Measurements from ENCODE around the gene ZEB2. TPM values are rescaled to one million over a fixed set of nuclear protein-coding genes. Genes with fewer than 3 reads are reported as not detected.

Gene ZEB2
- total and polyA plus RNA-seq, 2 donors (not counting 3 experiments of a cell fraction or from before 2014, with no cell fraction given) = 17.9 to 49.6 TPM

GRCh38 chr2:144477957-144478311 is 42.0 kb downstream of the ZEB2 start:
- FAIRE-seq (no peak), DNase-seq (ENCODE audit: low read depth, low spot score) (no peak)
- intact Hi-C loops (cut with micrococcal nuclease) = no loop called here
- Histone ChIP-seq H3K4me3 (replicated peaks in 1 of 3; ENCODE audit: insufficient read depth in 1 of 3, low read depth in 1 of 3, low read length in 3 of 3) (no peak overlapping the region), H3K79me2 (ENCODE audit: control insufficient read depth, insufficient read depth, low read length) (peaks cover 3% of the 10 kb centered on the region), H3K4me2 (ENCODE audit: insufficient read depth, low read length) (no peak overlapping the region), H4K20me1 (replicated peaks; ENCODE audit: control insufficient read depth, extremely low read depth, insufficient read depth, low read length) (no peaks in the 10 kb centered on the region), H3K27ac (ENCODE audit: insufficient read depth, low read depth, low read length) (no peak overlapping the region), H2AFZ (ENCODE audit: low read depth, low read length) (no peak overlapping the region), H3K9me3 (replicated peaks; ENCODE audit: control insufficient read depth, insufficient read depth, low read length) (no peaks in the 10 kb centered on the region), H3K36me3 (ENCODE audit: control insufficient read depth in 2 of 2, extremely low read depth in 1 of 2, insufficient read depth in 2 of 2, low read length in 2 of 2) (peaks cover 0 to 1% of the 10 kb centered on the region in 2 experiments), H3K27me3 (ENCODE audit: control insufficient read depth in 2 of 2, insufficient read depth in 2 of 2, low read length in 2 of 2) (no peaks in the 10 kb centered on the region), H3K9ac (replicated peaks; ENCODE audit: extremely low read depth, insufficient read depth, low read length) (no peak overlapping the region), H3K4me1 (ENCODE audit: control insufficient read depth, extremely low read depth, insufficient read depth, low read length) (no peaks in the 10 kb centered on the region), H3K9me1 (replicated peaks; ENCODE audit: control insufficient read depth, extremely low read depth, insufficient read depth, low read length) (peaks cover 3% of the 10 kb centered on the region)
- BruUV-seq (replicated peaks) = no TSS peak
- TF ChIP-seq JUN (IDR thresholded peaks at IDR 0.05; ENCODE audit: borderline replicate concordance, insufficient read depth, insufficient read length, low read depth) = no peak
- dilution Hi-C loops (cut with MboI; ENCODE audit: extremely low pct_ligation_motif_present, low sequenced_read_pairs) = no loop called here
- POLR2A ChIA-PET = no interaction called here
- CTCF ChIA-PET = interaction anchor here (1.0 to 2.3 kb wide), 2 partner anchors 8 to 28 kb away, joined by 4 to 11 read pairs; no protein-coding TSS in a partner anchor

- no peaks in the 10 kb centered on the region for H3K27me3 ChIP-seq (ENCODE audit: control insufficient read depth in 2 of 2, insufficient read depth in 2 of 2, low read length in 2 of 2)
- ChIA-PET POLR2A (no interaction called here), CTCF (interaction anchor here (1.0 kb wide), 1 partner anchor 27 kb away, joined by 4 read pairs; no protein-coding TSS in a partner anchor)
- no peak overlapping the region for H3K27ac ChIP-seq (ENCODE audit: insufficient read depth, low read depth, low read length)
- FAIRE-seq (no peak), DNase-seq (ENCODE audit: low read depth, low spot score) (no peak)
- no peak for TF ChIP-seq MYC (IDR thresholded peaks at IDR 0.05; ENCODE audit: low read depth, low read length)
- TF ChIP-seq POLR2A (IDR thresholded peaks at IDR 0.05; ENCODE audit: low read depth, low read length) = no peak
- no peak for TF ChIP-seq JUN (IDR thresholded peaks at IDR 0.05; ENCODE audit: borderline replicate concordance, insufficient read depth, insufficient read length, low read depth)
- no peak for TF ChIP-seq POLR2AphosphoS5 (IDR thresholded peaks at IDR 0.05; ENCODE audit: insufficient read depth, low read depth, low read length)
- TF ChIP-seq CTCF (IDR thresholded peaks at IDR 0.05; ENCODE audit: extremely low read depth in 1 of 2, insufficient read depth in 1 of 2, low read depth in 1 of 2, low read length in 2 of 2) = no peak
- TF ChIP-seq EZH2 (IDR thresholded peaks at IDR 0.05; ENCODE audit: borderline replicate concordance, low read depth, low read length, severe bottlenecking) = no peak
- TF ChIP-seq GATA2 (IDR thresholded peaks at IDR 0.05; ENCODE audit: insufficient read depth, insufficient read length, low read depth, low read length) = no peak
- TF ChIP-seq, protein P1, sequence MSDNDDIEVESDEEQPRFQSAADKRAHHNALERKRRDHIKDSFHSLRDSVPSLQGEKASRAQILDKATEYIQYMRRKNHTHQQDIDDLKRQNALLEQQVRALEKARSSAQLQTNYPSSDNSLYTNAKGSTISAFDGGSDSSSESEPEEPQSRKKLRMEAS (IDR thresholded peaks at IDR 0.05; ENCODE audit: insufficient read depth, insufficient read length) = no peak
- no peak for TF ChIP-seq FOS (IDR thresholded peaks at IDR 0.05; ENCODE audit: borderline replicate concordance, insufficient read depth, low read length)
- intact Hi-C loops (cut with micrococcal nuclease) (no loop called here), dilution Hi-C loops (cut with MboI; ENCODE audit: extremely low pct_ligation_motif_present, low sequenced_read_pairs) (no loop called here)
- H3K9me1 ChIP-seq (replicated peaks; ENCODE audit: control insufficient read depth, extremely low read depth, insufficient read depth, low read length) = peaks cover 3% of the 10 kb centered on the region
- H3K4me1 ChIP-seq (ENCODE audit: control insufficient read depth, extremely low read depth, insufficient read depth, low read length) = no peaks in the 10 kb centered on the region
- H3K9me3 ChIP-seq (replicated peaks; ENCODE audit: control insufficient read depth, insufficient read depth, low read length) = no peaks in the 10 kb centered on the region
- no peak overlapping the region for H3K4me2 ChIP-seq (ENCODE audit: insufficient read depth, low read length)
- H3K36me3 ChIP-seq (ENCODE audit: control insufficient read depth in 2 of 2, extremely low read depth in 1 of 2, insufficient read depth in 2 of 2, low read length in 2 of 2) = peaks cover 0 to 1% of the 10 kb centered on the region in 2 experiments
- peaks cover 3% of the 10 kb centered on the region for H3K79me2 ChIP-seq (ENCODE audit: control insufficient read depth, insufficient read depth, low read length)
- no TSS peak for BruUV-seq (replicated peaks)
- H3K9ac ChIP-seq (replicated peaks; ENCODE audit: extremely low read depth, insufficient read depth, low read length) = no peak overlapping the region
- H2AFZ ChIP-seq (ENCODE audit: low read depth, low read length) = no peak overlapping the region
- no peak overlapping the region for H3K4me3 ChIP-seq (replicated peaks in 1 of 3; ENCODE audit: insufficient read depth in 1 of 3, low read depth in 1 of 3, low read length in 3 of 3)
- H4K20me1 ChIP-seq (replicated peaks; ENCODE audit: control insufficient read depth, extremely low read depth, insufficient read depth, low read length) = no peaks in the 10 kb centered on the region
These were observed 42.5 kb downstream of the ZEB2 start for GRCh38 chr2:144477281-144477956.

All from endothelial cell of umbilical vein (primary cell).